HG03039 (cell line): Measurements from ENCODE around the gene CES4A.
"Not testable (repeated sequence)": the region's sequence is repeated elsewhere in the genome, so short reads cannot be mapped to it uniquely, and the experiment has no call there.

Experiments
- ATAC-seq: cut with Tn5 transposase; IDR thresholded peaks from one replicate; pipeline ENCODE4 v1.9.1; 2021; ENCODE audit warnings: mild to moderate bottlenecking, moderate library complexity; ENCODE audit not compliant: unreplicated experiment

CES4A gene

DNA sequence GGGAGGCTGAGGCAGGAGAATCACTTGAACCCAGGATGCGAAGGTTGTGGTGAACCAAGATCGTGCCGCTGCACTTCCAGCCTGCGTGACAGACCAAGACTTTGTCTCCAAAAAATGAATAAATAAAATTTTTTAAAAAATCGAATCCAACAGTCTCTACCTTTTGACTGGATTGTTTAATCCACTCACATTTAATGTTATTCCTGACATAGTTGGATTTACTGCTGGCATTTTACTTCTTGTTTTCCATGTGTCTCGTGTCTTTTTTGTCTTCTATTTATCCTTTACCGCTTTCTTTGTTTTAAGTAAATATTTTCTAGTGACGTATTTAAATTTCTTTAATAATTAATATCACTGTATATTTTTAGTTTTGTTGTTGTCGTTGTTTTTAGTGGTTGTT is 5.4 kb upstream of the CES4A start:
- ATAC-seq = no peak

DNA sequence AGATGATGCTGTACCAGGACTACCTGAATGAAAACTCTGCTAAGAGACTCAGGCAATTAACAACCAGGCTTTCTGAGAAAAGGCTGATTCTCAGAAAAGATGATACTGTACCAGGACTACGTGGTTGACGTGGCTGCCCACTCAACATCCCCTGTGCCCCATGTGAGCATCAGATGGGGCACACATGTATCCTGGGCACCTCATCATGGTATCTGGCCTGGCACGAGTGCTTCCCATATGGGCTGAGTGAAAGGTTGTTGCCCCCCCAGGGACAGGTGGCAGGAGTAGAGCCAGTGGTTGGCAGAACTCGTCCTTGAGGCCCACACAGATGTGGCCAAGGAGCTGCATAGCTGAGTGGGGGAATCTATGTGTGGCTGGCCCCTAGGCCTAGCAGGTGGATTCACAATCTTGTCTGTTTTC is 3.5 kb upstream of the CES4A start:
- no peak for ATAC-seq

DNA sequence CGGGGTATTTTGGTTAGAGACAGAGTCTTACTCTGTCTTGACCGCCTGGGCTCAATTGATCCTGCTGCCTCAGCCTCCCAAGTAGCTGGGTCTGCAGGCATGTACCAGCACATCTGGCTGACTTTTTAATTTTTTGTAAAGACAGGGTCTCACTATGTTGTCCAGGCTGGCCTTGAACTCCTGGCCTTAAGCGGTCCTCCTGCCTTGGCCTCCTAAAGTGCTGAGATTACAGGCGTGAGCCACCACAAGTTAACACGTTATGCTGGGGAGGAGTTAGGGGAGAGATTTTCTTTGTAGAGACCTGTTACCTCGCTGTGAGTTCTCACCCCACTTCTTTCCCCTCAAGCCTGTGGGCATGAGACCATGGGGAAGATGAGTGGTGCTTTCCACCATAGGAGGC is 1.8 kb upstream of the CES4A start:
- ATAC-seq = no peak

DNA sequence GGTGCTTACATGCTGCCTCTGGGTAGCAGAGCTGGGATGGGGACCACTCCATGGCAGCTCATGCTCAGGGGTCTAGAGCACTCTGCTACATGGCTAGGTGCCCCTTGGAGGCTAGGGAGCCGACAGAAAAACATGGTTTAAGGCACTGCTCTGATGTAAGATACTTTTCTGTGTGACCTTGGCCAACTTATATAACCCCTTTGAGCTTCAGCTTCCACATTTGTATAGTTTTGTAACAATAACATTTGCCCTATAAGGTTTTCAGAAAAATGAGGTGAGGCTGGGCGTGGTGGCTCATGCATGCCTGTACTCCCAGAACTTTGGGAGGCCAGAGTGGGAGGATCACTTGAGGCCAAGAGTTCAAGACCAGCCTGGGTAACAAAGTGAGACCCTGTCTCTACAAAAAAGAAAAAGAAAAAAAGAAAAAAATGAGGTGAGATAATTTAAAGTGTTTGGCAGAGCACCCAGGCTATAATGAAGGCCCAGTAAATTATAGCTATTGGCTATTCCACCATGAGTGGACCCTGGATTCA is 3.2 kb downstream of the CES4A start:
- ATAC-seq = no peak

DNA sequence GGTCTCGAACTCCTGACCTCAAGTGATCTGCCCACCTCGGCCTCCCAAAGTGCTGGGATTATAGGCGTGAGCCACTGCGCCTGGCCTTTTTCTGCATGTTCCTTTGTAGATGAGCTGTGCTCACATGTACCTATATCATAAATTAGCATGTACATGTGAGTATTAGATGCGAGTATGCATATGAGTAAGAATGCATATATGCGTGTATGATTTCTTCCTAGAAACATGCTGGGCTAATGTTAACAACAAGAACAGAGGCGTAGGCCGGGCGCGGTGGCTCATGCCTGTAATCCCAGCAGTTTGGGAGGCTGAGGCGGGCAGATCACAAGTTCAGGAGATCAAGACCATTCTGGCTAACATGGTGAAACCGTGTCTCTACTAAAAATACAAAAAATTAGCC is 5.2 kb downstream of the CES4A start:
- ATAC-seq = not testable (repeated sequence)

DNA sequence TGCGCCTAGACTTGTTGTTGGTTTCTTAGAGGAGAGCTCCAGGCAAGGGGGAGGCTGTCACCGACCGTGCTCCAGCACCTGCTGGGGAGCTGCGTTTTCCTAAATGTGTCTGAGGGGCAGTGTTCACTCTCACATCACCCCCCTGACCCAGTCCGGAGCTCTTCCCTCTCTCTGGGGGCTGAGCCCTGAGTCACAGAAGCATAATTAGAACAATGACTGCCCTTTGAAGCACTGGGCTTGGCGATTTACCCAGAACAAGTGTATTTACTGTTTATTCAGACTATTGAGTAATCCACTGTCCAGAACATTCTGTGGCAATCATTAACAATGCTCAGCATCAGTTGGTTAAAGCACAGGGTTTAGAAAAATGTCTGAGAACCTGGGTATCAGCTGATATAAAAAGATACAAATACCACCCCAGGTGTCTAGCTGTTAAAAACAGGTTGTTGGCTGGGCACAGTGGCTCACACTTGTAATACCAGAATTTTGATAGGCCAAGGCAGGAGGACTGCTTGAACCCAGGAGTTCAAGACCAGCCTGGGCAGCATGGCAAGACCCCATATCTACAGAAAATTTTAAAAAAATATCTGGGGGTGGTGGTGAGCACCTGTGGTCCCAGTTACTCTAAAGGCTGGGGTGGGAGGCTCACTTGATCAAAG is 8.1 kb downstream of the CES4A start:
- ATAC-seq = no peak

DNA sequence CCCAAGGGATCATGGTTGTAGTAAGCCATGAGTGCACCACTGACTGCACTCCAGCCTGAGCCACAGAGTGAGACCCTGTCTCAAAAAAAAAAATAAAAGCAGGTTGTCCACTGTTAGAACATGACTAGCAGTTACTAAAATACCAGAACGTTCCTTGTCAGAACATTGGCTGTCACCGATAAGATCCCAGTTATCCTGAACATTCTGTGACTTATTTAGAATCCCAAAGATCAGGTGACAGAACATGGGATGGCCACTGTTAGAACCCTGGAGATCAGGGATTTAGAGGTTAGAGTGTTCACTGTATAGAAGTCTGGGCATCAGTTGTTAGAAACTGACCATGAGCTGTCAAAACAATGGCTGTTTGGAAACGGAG is 8.6 kb downstream of the CES4A start:
- no peak for ATAC-seq

DNA sequence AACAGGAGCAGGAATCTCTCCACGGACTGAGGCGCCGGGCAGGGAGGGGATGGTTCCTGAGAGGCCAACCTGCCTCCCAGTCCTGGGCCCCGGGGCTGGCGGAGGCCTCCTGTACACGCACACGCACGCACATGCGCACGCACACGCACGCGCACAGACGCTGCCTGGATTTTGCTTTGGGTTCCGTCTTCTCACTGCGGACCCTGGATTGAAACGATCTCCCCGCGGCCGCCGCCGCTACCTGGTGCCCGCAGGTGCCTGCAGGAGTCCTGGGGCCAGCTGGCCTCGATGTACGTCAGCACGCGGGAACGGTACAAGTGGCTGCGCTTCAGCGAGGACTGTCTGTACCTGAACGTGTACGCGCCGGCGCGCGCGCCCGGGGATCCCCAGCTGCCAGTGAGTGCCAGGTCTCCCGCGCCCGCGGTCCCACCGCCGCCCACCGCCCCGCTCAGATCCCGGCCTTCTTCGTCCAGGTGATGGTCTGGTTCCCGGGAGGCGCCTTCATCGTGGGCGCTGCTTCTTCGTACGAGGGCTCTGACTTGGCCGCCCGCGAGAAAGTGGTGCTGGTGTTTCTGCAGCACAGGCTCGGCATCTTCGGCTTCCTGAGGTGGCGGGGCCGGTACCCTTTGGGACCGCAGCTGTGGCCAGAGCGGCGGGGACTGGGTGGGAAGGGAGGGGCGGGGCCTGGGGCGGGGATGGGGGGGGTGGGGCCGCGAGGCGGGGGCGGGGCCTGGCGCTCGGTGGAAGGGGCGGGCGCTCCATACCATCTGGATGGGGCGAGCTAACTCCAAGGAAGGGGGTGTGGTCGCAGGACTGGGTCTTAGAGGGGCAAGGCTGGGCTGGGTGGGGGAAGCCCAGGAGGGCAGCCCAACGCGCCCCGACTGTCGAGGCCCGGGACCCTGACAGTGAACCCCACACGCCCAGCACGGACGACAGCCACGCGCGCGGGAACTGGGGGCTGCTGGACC is 12.3 kb downstream of the CES4A start:
- no peak for ATAC-seq

DNA sequence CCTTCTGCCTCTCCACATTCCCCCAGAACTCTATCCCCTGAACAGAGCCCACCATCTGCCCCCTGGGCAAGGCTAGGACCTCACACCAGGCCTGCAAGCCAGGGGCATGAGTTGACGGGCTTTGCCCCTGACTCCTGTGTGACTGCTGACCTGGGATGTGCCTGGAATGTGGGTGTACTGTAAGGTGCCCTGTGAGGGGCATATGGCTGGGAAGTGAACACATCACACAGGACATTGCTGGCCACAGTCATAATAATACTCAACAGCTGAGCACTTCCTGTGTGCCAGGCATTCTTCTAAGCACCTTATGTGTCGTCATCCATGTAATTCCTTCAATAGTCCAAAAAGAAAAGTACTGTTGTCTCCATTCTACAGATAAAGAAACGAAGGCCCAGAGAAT is 13.3 kb downstream of the CES4A start:
- no peak for ATAC-seq

DNA sequence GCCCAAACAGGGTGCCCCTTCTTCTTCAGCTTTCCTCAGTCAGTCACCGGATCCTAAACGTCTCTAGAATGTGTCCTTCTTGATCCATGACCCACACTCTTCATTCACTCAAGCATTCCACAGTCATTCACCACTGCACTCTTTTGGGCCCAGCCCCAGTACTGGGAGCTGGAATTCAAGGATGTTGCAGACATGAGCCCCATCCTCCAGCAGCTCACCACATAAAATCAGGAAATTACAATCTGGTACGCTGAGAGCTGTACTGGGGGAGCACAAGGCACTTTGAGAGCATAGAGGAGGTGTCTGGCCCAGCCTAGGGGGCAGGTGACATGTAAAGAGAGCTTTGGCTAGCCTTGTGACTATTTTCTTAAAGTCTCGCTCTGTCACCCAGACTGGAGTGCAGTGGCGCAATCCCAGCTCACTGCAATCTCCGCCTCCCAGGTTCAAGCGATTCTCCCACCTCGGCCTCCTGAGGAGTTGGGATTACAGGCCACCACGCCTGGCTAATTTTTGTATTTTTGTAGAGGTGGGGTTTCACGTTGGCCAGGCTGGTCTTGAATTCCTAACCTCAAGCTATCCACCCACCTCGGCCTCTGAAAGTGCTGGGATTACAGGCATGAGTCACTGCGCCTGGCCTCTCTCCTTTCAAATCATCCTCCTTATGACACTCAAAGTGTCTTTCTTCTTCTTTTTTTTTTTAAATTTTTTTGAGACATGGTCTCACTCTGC is 18.7 kb downstream of the CES4A start:
- no peak for ATAC-seq

DNA sequence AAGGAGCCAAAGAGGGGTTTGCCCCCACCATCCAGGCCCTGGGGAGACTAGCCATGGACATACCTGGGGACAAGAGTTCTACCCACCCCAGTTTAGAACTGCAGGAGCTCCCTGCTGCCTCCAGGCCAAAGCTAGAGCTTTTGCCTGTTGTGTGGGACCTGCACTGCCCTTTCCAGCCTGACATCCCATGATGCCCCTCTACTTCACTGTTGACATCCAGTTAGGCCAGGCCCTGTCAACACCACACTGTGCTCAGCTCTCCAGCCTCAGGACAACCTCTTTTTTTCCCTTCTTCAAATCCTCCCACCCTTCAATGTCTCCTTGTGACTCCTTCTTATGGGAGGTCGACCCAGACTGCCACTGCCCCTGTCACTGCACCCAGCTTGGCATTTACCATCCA is 20.8 kb downstream of the CES4A start:
- no peak for ATAC-seq

DNA sequence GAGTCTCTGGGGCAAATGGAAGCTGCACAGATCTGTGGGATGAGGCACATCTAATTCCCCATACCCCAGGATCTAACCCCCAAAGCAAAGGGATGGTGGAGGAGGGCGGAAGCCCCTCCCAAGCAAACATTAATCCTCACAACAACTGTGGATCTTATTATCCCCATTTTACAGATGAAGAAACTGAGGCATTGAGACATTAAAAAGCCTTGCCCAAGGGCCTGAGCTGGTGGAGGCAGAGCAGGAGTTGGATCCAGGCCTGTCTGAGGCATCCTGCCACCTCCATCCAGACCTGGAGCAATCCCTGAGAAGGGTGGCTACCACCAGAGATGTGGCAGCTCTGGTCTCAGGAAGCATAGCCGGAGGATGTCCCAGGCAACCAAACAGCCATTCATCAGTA is 22.9 kb downstream of the CES4A start:
- no peak for ATAC-seq

DNA sequence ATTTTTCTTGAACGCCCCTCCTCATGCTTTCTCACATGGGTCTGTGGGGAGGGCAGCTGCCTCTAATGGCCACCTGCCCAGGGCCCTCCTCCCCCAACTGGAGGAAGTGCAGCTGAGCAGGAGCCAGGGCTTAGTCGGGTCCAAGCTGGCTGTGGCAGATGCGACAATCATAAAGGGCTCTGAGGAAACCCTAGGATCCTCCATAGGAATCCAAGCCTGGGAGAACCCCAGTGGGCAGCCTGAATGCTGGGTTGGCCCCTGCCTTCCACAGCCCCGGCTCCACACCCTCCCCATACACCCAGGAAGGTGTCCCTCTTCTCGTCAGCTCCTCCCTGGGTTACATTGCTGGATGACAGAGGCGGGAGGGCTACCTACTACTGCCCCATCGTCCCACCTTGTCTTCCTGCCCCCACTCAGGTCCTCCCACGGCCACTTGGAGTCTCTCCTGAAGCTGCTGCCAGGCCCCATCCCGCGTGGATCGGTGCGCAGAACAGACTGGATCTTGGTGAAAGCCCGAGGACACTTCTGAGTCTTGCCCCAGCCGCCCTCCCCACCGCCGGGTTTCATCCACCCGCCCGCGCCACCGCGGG is 24.9 kb downstream of the CES4A start:
- ATAC-seq = no peak

DNA sequence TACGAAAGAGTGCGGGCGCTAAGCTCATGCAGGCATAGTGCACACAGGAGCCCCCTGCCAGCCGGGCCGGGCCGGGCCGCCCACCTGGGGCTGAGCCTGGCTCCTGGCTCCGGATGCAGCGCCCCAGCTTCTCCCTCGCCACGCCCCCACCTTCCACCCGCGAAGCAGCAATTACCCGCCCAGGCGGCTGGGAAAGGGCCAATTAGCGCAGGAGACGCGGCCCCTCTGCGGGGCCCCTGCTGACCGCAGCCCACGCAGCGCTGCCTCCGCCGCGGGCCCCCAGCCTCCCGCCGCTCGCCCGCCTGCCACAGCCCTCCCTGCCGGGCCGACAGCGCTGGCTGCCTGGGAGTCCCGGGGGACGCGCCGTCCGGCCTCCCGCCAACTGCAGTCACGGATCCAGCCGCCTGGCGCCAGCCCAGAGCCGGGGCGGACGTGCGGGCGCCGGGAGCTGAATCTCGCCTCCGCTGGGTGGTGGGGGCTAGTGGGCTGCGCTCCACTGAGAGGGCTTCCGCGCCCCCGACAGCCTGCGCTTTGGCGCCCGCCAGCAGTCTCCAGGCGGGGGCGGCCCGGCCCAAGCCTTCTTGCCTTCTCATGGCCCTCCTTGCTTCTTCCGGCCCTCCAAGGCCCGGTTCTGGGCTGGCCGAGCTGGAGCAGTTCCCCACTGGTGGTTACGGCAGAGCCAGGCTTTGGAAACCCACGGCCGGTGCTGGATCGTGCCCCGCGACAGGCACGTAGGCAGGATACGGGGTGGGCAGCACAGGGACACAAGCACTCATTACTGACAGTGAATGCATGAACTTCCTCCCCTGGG is 25.6 kb downstream of the CES4A start:
- no peak for ATAC-seq

DNA sequence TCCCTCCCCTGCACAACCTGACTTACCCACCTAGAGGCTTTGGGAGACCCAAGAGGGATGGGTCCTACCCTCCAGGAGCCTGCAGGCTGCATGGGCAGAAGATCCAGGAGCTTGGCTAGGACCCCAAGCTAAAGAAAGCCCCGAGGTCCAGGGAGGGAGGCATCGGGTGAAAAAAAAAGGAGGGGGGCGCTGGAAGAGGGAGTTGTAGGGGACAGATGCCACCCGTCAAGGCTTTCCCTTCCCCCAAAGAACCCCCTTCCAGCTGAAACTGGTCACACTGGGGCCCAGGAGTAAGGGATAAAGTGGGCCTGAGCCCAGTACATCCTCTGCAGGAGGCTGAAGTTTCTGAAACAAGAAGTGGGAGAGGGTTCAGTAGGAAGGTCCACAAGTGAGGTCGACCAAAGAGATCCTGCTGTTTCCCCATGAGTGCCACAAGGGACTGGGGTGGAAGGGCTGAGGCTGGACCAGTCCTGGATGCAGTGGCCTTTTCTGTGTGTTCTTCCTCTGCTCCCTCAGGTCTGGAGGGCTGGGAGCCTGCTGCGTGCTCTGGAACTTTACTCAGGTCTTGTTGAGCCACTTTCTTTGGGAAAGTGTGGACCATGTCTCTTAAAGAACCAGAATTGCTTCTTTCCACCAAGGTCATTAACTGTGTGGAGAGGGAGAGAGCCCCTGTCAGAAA is 26.4 kb downstream of the CES4A start:
- ATAC-seq = no peak

DNA sequence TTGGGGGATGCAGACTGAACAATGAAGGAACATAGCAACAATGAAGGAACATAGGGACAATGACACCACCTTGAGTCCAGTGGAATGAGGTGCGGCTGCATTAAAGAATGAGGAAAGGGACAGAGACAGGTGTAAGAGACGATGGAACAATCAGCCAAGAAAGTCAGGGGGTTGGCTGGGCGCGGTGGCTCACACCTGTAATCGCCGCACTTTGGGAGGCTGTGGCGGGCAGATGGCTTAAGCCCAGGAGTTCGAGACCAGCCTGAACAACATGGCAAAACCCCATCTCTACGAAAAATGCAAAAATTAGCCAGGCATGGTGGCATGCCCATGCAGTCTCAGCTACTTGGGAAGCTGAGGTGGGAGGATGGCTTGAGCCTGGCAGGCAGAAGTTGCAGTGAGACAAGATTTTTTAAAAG is 26.9 kb downstream of the CES4A start:
- no peak for ATAC-seq

DNA sequence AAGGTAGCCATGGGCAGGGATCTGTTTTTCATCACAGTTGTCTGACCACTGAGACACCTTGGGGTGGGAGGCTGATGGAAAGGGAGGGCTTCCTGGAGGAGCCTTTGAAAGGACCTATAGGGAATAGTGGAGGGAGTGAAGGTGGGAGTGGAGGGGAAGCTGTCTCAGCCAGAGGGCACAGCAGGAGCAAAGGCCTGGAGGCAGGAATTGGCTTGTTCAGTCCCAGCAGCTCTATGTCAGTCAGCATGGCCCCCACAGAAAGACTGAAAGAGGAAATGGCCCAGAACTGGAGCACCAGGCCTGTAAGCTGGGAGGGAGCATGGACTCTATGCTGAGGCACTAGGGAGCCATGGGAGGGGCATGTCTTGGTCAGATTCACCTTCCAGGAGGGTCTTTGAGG is 27.8 kb downstream of the CES4A start:
- ATAC-seq = no peak

DNA sequence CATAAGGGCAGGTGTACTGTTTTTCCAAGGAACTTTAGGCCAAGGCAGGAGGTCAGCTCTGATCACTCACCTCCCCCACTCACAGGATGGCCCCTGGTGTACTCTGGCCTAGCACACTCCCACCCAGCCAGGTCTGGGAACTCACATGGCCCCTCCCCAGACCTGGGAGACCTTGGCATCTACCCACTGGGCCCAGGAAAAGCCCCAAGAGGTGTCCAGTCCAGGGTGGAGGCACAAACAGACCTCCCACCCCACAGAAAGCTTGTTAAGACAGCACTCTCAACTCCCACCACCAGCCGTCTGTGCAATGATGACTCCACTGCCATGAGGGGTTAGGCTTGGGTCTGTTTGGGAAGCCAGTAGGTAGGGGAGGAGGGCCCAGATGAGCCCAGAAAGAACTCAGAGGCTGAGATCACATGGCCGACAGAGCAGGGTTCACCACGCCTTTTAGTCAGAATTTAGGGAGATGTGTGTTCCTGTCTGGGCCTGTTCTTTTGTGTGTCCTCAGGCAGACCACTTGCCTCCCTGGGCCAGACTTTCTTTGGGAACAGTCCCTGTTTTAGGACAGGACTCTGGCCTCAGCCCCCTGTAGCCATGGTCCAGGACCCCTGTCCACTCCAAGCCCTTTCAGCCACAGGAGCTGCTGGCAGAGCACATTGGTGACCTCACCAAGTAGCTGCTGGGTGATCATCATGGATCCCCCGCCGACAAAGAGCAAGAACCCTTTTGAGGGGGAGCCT is 28.5 kb downstream of the CES4A start:
- no peak for ATAC-seq

DNA sequence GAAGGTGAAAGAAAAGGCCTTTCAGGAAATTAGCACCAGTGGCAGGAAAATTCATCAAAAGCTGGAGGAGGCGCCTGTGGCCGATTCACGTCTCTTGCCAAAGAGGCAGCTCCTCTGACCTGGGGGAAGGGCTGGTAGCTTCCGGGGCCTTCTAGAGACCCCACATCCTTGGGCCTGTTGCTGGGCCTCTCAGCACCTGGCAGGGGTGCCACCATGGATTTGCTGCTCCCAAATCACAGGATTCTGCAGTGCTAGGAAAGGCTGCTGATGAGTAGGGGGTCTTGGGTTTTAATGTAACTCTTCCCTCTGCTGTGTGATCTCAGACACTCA is 29.0 kb downstream of the CES4A start:
- no peak for ATAC-seq
